Activated CD4-positive, CD25-positive, alpha-beta regulatory T cell (primary cell): ENCODE measurements around the gene FAM181A.

ENCODE experiments used
- DNase-seq, 4 experiments: peaks; one replicate each; lab custom pipeline; 2025; lab: John Stamatoyannopoulos, UW

The FAM181A gene

GRCh38 chr14:93929048-93929535, 1.9 kb downstream of the FAM181A start:
- DNase-seq = no peak

- no peak for DNase-seq
These were observed 2.5 kb downstream of the FAM181A start for GRCh38 chr14:93929657-93930056.

- no peak for DNase-seq
These were observed 3.3 kb downstream of the FAM181A start for GRCh38 chr14:93930296-93930988.

- no peak for DNase-seq
These were observed 3.8 kb downstream of the FAM181A start for GRCh38 chr14:93930989-93931307.

- no peak for DNase-seq
These were observed 5.5 kb downstream of the FAM181A start for GRCh38 chr14:93932642-93933041.

- DNase-seq = no peak
These were observed 8.1 kb downstream of the FAM181A start for GRCh38 chr14:93935213-93935612.

- no peak for DNase-seq
These were observed 9.1 kb downstream of the FAM181A start for GRCh38 chr14:93936245-93936644.

GRCh38 chr14:93936926-93937325, 9.8 kb downstream of the FAM181A start:
- no peak for DNase-seq

GRCh38 chr14:93937519-93937918, 10.4 kb downstream of the FAM181A start:
- no peak for DNase-seq

GRCh38 chr14:93938751-93939303, 11.7 kb downstream of the FAM181A start:
- no peak for DNase-seq

GRCh38 chr14:93939304-93940229, 12.4 kb downstream of the FAM181A start:
- peak; percentile 81 to 97 (median 90) for DNase-seq

- no peak for DNase-seq
These were observed 13.3 kb downstream of the FAM181A start for GRCh38 chr14:93940437-93940836.

GRCh38 chr14:93941293-93941910, 14.3 kb downstream of the FAM181A start:
- DNase-seq = no peak

- no peak for DNase-seq
These were observed 15.9 kb downstream of the FAM181A start for GRCh38 chr14:93943052-93943451.

GRCh38 chr14:93943930-93944329, 16.8 kb downstream of the FAM181A start:
- DNase-seq = no peak

GRCh38 chr14:93944348-93945069, 17.4 kb downstream of the FAM181A start:
- no peak for DNase-seq

GRCh38 chr14:93945070-93945399, 17.9 kb downstream of the FAM181A start:
- no peak for DNase-seq

GRCh38 chr14:93946104-93946503, 19.0 kb downstream of the FAM181A start:
- DNase-seq = no peak

- no peak for DNase-seq
These were observed 19.5 kb downstream of the FAM181A start for GRCh38 chr14:93946541-93947090.

GRCh38 chr14:93947282-93947681, 20.1 kb downstream of the FAM181A start:
- DNase-seq = no peak

- DNase-seq = no peak
These were observed 22.4 kb downstream of the FAM181A start for GRCh38 chr14:93949511-93950075.
